Transverse colon (tissue), 4 donors: ENCODE measurements around the gene ANKRD13C. TPM values are rescaled to one million over a fixed set of nuclear protein-coding genes. Genes with fewer than 3 reads are reported as not detected.
"Not testable (repeated sequence)": the region's sequence is repeated elsewhere in the genome, so short reads cannot be mapped to it uniquely, and the experiment has no call there.

Experiments used
- DNase-seq: peaks from one replicate; pipeline ENCODE4 v3.0.0-alpha.2; 2019
- H3K27ac ChIP-seq, 4 donors: fragments of 200-600 bp; sonication (generic); 2 replicates each; pipeline ENCODE4 v1.5.1; 2016 to 2018; ENCODE audit warnings: inconsistent platforms in 4 of 4
- H3K27me3 ChIP-seq: fragments of 200-600 bp; sonication (generic); 2 replicates; pipeline ENCODE4 v1.5.1; 2017; ENCODE audit warnings: inconsistent platforms
- H3K36me3 ChIP-seq, 4 donors: fragments of 200-600 bp; sonication (generic); 2 replicates each; pipeline ENCODE4 v1.5.1; 2017 to 2019; ENCODE audit warnings: inconsistent platforms in 4 of 4
- H3K4me1 ChIP-seq, 4 donors: fragments of 200-600 bp; sonication (generic); 2 replicates each; pipeline ENCODE4 v1.5.1; 2017 to 2020; ENCODE audit warnings: inconsistent platforms in 4 of 4
- H3K4me3 ChIP-seq, 4 donors: fragments of 200-600 bp; sonication (generic); 1 replicate in 1 of 4; 2 replicates in 3 of 4; pipeline versions ENCODE4 v1.5.1 to v1.6.1; 2017 to 2019; ENCODE audit warnings: inconsistent platforms in 4 of 4
- H3K9me3 ChIP-seq, 2 donors: fragments of 200-600 bp; sonication (generic); 2 replicates each; pipeline ENCODE4 v1.5.1; 2017 to 2019; ENCODE audit warnings: inconsistent platforms in 2 of 2
- EP300 ChIP-seq: sonication (generic); formaldehyde crosslinking; IDR thresholded peaks from one replicate; pipeline ENCODE4 v1.6.1; 2017; ENCODE audit warnings: antibody characterized with exemption, low read depth
- POLR2A ChIP-seq: fragments of 450-650 bp; IDR thresholded peaks from one replicate; pipeline ENCODE4 v1.6.1; 2016; ENCODE audit warnings: antibody characterized with exemption, mild to moderate bottlenecking, moderate library complexity
- POLR2AphosphoS5 ChIP-seq, 3 donors: sonication (generic); formaldehyde crosslinking; IDR thresholded peaks; one replicate each; pipeline ENCODE4 v1.6.1; 2016; ENCODE audit warnings: antibody characterized with exemption in 3 of 3
- whole genome bisulfite sequencing, 2 donors: methylation state at CpG; one replicate each; pipeline ENCODE4 v1.1.5; 2018; ENCODE audit warnings: low coverage in 1 of 2; 5-methylcytosine and 5-hydroxymethylcytosine counted together
- in situ Hi-C, 4 donors: fragments of 200-750 bp; cut with MboI; loops; one replicate each; pipeline versions ENCODE4 v1.15.0 to v1.15.1; 2017; ENCODE audit warnings: low sequenced_read_pairs in 3 of 4, low pct_ligation_motif_present in 1 of 4, low pct_unique_long_range_greater_than_20kb in 1 of 4
- intact Hi-C: fragments of 100-400 bp; cut with DNase I; formaldehyde crosslinking; loops from one replicate; pipeline ENCODE4 v1.15.1; 2023; ENCODE audit warnings: low total_unique reads
- total RNA-seq, 4 donors: library from RNA; depleted of rRNA; stranded (reverse); fragments of >200 nt; gene quantifications; one replicate each; pipeline ENCODE4 v1.1.0, GENCODE V29; 2016
- TF ChIP-seq, protein P1 (sequence below), 5 experiments: fragments of 200-600 bp in 3 of 5; fragments of 450-650 bp in 2 of 5; sonication (generic) in 3 of 5; IDR thresholded peaks; 1 replicate in 2 of 5; 2 replicates in 3 of 5; pipeline ENCODE4 v1.5.1; 2016 to 2017; ENCODE audit warnings: antibody characterized with exemption in 5 of 5, inconsistent platforms in 3 of 5, mild to moderate bottlenecking in 2 of 5, moderate library complexity in 1 of 5

Gene ANKRD13C
- total RNA-seq, 4 donors from 2014 or later = 10.7 to 35.5 (median 27.1) TPM

DNA sequence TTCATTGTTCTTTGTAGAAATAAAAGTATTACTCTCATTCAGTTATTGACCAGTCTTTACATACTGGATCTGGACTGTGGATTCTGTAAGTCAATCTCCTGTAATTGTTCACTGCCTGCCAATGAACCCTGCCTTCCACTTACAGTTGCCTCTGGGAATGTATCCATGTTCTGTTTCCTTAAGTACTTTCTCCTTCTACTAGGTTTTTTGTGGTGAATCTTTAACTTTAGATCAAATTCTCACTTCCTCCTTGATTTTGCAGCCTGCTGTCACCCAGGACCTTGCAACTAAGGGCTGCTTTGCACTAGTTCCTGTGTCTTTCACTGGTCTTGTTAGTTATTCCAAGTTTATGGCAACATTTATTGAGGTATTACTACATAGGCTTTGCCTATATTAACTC lies 28.2 kb upstream of the ANKRD13C start:
- intact Hi-C loops = no loop called here
- Histone ChIP-seq H3K4me3 (no peak overlapping the region), H3K4me1 (no peaks in the 10 kb centered on the region), H3K27me3 (no peaks in the 10 kb centered on the region), H3K36me3 (no peaks in the 10 kb centered on the region), H3K27ac (no peak overlapping the region), H3K9me3 (no peaks in the 10 kb centered on the region)
- DNase-seq = no peak
- in situ Hi-C loops = no loop called here
- TF ChIP-seq POLR2AphosphoS5 (IDR thresholded peaks at IDR 0.05) (no peak), EP300 (no peak), POLR2A (no peak)
- TF ChIP-seq, protein P1, sequence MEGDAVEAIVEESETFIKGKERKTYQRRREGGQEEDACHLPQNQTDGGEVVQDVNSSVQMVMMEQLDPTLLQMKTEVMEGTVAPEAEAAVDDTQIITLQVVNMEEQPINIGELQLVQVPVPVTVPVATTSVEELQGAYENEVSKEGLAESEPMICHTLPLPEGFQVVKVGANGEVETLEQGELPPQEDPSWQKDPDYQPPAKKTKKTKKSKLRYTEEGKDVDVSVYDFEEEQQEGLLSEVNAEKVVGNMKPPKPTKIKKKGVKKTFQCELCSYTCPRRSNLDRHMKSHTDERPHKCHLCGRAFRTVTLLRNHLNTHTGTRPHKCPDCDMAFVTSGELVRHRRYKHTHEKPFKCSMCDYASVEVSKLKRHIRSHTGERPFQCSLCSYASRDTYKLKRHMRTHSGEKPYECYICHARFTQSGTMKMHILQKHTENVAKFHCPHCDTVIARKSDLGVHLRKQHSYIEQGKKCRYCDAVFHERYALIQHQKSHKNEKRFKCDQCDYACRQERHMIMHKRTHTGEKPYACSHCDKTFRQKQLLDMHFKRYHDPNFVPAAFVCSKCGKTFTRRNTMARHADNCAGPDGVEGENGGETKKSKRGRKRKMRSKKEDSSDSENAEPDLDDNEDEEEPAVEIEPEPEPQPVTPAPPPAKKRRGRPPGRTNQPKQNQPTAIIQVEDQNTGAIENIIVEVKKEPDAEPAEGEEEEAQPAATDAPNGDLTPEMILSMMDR (IDR thresholded peaks at IDR 0.05) = no peak

GRCh38 chr1:70376196-70376595 lies 21.7 kb upstream of the ANKRD13C start:
- H3K27me3 ChIP-seq = no peaks in the 10 kb centered on the region
- intact Hi-C loops (no loop called here), in situ Hi-C loops (no loop called here)
- H3K9me3 ChIP-seq = no peaks in the 10 kb centered on the region
- no peaks in the 10 kb centered on the region for H3K36me3 ChIP-seq
- TF ChIP-seq, protein P1 (IDR thresholded peaks at IDR 0.05) = no peak
- TF ChIP-seq EP300 = no peak
- no peak for TF ChIP-seq POLR2A
- TF ChIP-seq POLR2AphosphoS5 (IDR thresholded peaks at IDR 0.05) = no peak
- DNase-seq = no peak
- no peak overlapping the region for H3K4me3 ChIP-seq
- H3K27ac ChIP-seq = no peak overlapping the region
- 74 to 77% methylated on average over 5 to 6 of the region's 6 CpGs for WGBS, 2 donors
- H3K4me1 ChIP-seq = no peaks in the 10 kb centered on the region

GRCh38 chr1:70373580-70373979 lies 19.1 kb upstream of the ANKRD13C start:
- H3K4me1 ChIP-seq, intact Hi-C loops, DNase-seq, H3K9me3 ChIP-seq, H3K27me3 ChIP-seq, H3K4me3 ChIP-seq, H3K36me3 ChIP-seq, in situ Hi-C loops, H3K27ac ChIP-seq: not testable (repeated sequence)
- 80 to 85% methylated on average over 2 of the region's 2 CpGs for WGBS, 2 donors

DNA sequence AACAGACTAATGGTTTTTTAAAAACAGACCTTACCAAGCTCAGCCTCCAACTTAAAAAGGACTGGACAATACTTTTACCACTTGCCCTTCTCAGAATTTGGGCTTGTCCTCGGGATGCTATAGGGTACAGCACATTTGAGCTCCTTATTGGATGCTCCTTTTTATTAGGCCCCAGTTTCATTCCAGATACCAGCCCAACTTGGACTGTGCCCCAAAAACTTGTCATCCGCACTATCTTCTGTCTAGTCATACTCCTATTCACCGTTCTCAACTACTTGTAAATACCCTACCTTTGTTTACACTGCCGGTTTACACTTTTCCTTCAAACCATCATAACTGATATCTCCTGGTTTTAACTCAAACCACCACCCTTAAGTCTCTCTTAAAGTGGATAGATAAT lies 17.9 kb upstream of the ANKRD13C start:
- intact Hi-C loops = no loop called here
- no peak for DNase-seq
- TF ChIP-seq, protein P1 (IDR thresholded peaks at IDR 0.05) = no peak
- no peak for TF ChIP-seq POLR2AphosphoS5 (IDR thresholded peaks at IDR 0.05)
- no peak for TF ChIP-seq POLR2A
- no peak for TF ChIP-seq EP300

DNA sequence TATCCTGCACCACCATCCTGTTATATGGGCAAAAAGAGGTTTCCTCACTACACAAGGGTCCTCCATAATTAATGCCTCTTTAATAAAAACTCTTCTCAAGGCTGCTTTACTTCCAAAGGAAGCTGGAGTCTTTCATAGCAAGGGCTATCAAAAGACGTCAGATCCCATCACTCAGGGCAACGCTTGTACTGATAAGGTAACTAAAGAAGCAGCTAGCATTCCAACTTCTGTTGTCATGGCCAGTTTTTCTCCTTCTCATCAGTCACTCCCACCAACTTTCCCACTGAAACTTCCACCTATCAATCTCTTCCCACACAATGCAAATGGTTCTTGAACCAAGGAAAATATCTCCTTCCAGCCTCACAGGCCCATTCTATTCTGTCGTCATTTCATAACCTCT lies 17.1 kb upstream of the ANKRD13C start:
- H3K4me1 ChIP-seq, H3K4me3 ChIP-seq, in situ Hi-C loops, H3K36me3 ChIP-seq, intact Hi-C loops, H3K27ac ChIP-seq, H3K27me3 ChIP-seq, H3K9me3 ChIP-seq, DNase-seq: not testable (repeated sequence)
- 94 to 100% methylated on average over 1 to 3 of the region's 3 CpGs for WGBS, 2 donors

More for the DNA sequence above, 17.9 kb upstream of the ANKRD13C start:
- H3K27ac ChIP-seq = no peak overlapping the region
- H3K4me3 ChIP-seq = no peak overlapping the region
- peaks cover 0 to 5% (median under 1%) of the 10 kb centered on the region in 4 donors for H3K4me1 ChIP-seq
- in situ Hi-C loops = no loop called here
- 69% methylated on average over 4 of the region's 4 CpGs for WGBS, 2 donors
- no peaks in the 10 kb centered on the region for H3K9me3 ChIP-seq
- no peaks in the 10 kb centered on the region for H3K36me3 ChIP-seq
- H3K27me3 ChIP-seq = no peaks in the 10 kb centered on the region

GRCh38 chr1:70367397-70367796 lies 12.9 kb upstream of the ANKRD13C start:
- H3K27ac ChIP-seq = peak overlapping the region; percentile 5 to 49 (median 40)
- intact Hi-C loops, in situ Hi-C loops, DNase-seq, H3K4me3 ChIP-seq, H3K4me1 ChIP-seq, H3K9me3 ChIP-seq, H3K27me3 ChIP-seq, H3K36me3 ChIP-seq: not testable (repeated sequence)
- WGBS, 2 donors = 80 to 81% methylated on average over 3 to 5 of the region's 5 CpGs

GRCh38 chr1:70366997-70367396 lies 12.5 kb upstream of the ANKRD13C start:
- H3K36me3 ChIP-seq, H3K27me3 ChIP-seq, H3K4me3 ChIP-seq, H3K4me1 ChIP-seq, in situ Hi-C loops, intact Hi-C loops, H3K9me3 ChIP-seq: not testable (repeated sequence)
- WGBS, 2 donors = 60% methylated on average over 3 of the region's 3 CpGs; no CpG with 5 or more reads in 1 of the 2 donors
- DNase-seq = peak; percentile 32
- peak overlapping the region; percentile 5 to 49 (median 40) for H3K27ac ChIP-seq

GRCh38 chr1:70366425-70366952 lies 12.0 kb upstream of the ANKRD13C start:
- H3K4me3 ChIP-seq, in situ Hi-C loops, H3K9me3 ChIP-seq, intact Hi-C loops, H3K36me3 ChIP-seq, H3K27me3 ChIP-seq, H3K4me1 ChIP-seq, H3K27ac ChIP-seq, DNase-seq: not testable (repeated sequence)
- WGBS, 2 donors = 85 to 95% methylated on average over 4 of the region's 4 CpGs
